HCT116 (cell line): ENCODE results near the gene NABP2. TPM values are rescaled to one million over a fixed set of nuclear protein-coding genes. Genes with fewer than 3 reads are reported as not detected.

Source experiments
- ATAC-seq: fragments of 200-7000 bp; cut with Tn5 transposase; 2 replicates; pipeline ENCODE4 v1.9.1; 2020; ENCODE audit warnings: mild to moderate bottlenecking, moderate library complexity
- BruUV-seq: library from RNA; stranded (reverse); fragments of 400-500 nt; replicated peaks from 2 replicates; lab custom pipeline; 2021; lab: Mats Ljungman, UMichigan
- CTCF ChIA-PET: fragments of 300-600 bp; sonication (Branson Sonifier 250); formaldehyde crosslinking; loops from one replicate; lab custom pipeline; 2021; ENCODE audit warnings: antibody characterized with exemption; lab: Charles Lee
- POLR2A ChIA-PET: fragments of 300-600, 350-600 bp; sonication (Branson Sonifier 250); formaldehyde crosslinking; loops from one replicate; lab custom pipeline; 2021; ENCODE audit warnings: antibody characterized with exemption; lab: Charles Lee
- RAD21 ChIA-PET, 2 experiments: fragments of 300-600 bp; sonication (Branson Sonifier 250); formaldehyde crosslinking; loops; one replicate each; lab custom pipeline; 2023; ENCODE audit warnings: low total read pairs in 2 of 2; ENCODE audit not compliant: uncharacterized antibody in 2 of 2, unreplicated experiment in 2 of 2, low non-redundant PET in 1 of 2; lab: Charles Lee
- DNase-seq: peaks from one replicate; pipeline ENCODE4 v3.0.0-alpha.2; 2010; ENCODE audit warnings: low read depth, low spot score
- H2AFZ ChIP-seq: fragments of 200-600 bp; shearing (Covaris generic), sonication (generic); 2 replicates; pipeline ENCODE4 v1.6.1; 2017; ENCODE audit warnings: low read depth, mixed run types, mixed read lengths, antibody characterized with exemption, low read length; ENCODE audit not compliant: poor library complexity, severe bottlenecking
- H3K27ac ChIP-seq: 2 replicates; pipeline ENCODE4 v1.5.1; 2012; ENCODE audit warnings: low read depth, low read length
- H3K27me3 ChIP-seq: fragments of 200-600 bp; sonication (generic); 2 replicates; pipeline ENCODE4 v1.6.1; 2016; ENCODE audit warnings: mixed run types, low read length, mixed read lengths; ENCODE audit not compliant: insufficient read depth
- H3K36me3 ChIP-seq, 2 experiments: fragments of 200-500 bp in 1 of 2; fragments of 200-600 bp in 1 of 2; sonication (Bioruptor generic) in 1 of 2; sonication (generic) in 1 of 2; 2 replicates each; pipeline versions ENCODE4 v1.5.1 to v1.6.1; 2014 to 2016; ENCODE audit warnings: low read length in 2 of 2, inconsistent platforms in 1 of 2, mixed read lengths in 1 of 2, mixed run types in 1 of 2; ENCODE audit not compliant: insufficient read depth in 2 of 2, control insufficient read depth in 1 of 2
- H3K4me1 ChIP-seq, 2 experiments: fragments of 200-600 bp in 1 of 2; sonication (generic) in 1 of 2; 2 replicates each; pipeline versions ENCODE4 v1.5.1 to v1.6.1; 2012 to 2017; ENCODE audit warnings: low read length in 2 of 2, inconsistent platforms in 1 of 2, mild to moderate bottlenecking in 1 of 2, mixed read lengths in 1 of 2, mixed run types in 1 of 2, moderate library complexity in 1 of 2; ENCODE audit not compliant: insufficient read depth in 2 of 2, control insufficient read depth in 1 of 2
- H3K4me2 ChIP-seq: fragments of 200-600 bp; sonication (generic); 2 replicates; pipeline ENCODE4 v1.6.1; 2017; ENCODE audit warnings: mixed run types, low read length, mixed read lengths
- H3K4me3 ChIP-seq, 2 experiments: fragments of 200-600 bp in 1 of 2; sonication (generic) in 1 of 2; replicated peaks in 1 of 2; 2 replicates each; pipeline ENCODE4 v1.5.1; 2011 to 2016; ENCODE audit warnings: low read length in 2 of 2, control low read depth in 1 of 2, low read depth in 1 of 2, mild to moderate bottlenecking in 1 of 2, mixed read lengths in 1 of 2, mixed run types in 1 of 2
- H3K79me2 ChIP-seq: fragments of 200-600 bp; sonication (generic); 2 replicates; pipeline ENCODE4 v1.6.1; 2017; ENCODE audit warnings: mild to moderate bottlenecking, mixed run types, low read length, moderate library complexity, mixed read lengths; ENCODE audit not compliant: insufficient read depth
- H3K9ac ChIP-seq: fragments of 200-600 bp; sonication (generic); 2 replicates; pipeline ENCODE4 v1.6.1; 2016; ENCODE audit warnings: low read length, mixed read lengths
- H3K9me2 ChIP-seq: fragments of 200-600 bp; sonication (generic), shearing (Covaris generic); 2 replicates; pipeline ENCODE4 v1.6.1; 2017; ENCODE audit warnings: mixed run types, mild to moderate bottlenecking, moderate library complexity; ENCODE audit not compliant: insufficient read depth
- H3K9me3 ChIP-seq, 2 experiments: fragments of 200-500 bp in 1 of 2; fragments of 200-600 bp in 1 of 2; sonication (Bioruptor generic) in 1 of 2; sonication (generic) in 1 of 2; 2 replicates each; pipeline ENCODE4 v1.6.1; 2014 to 2017; ENCODE audit warnings: low read length in 2 of 2, mixed read lengths in 2 of 2, inconsistent platforms in 1 of 2, low read depth in 1 of 2, mild to moderate bottlenecking in 1 of 2, mixed run types in 1 of 2, moderate library complexity in 1 of 2; ENCODE audit not compliant: control insufficient read depth in 1 of 2, insufficient read depth in 1 of 2
- H4K20me1 ChIP-seq: fragments of 200-600 bp; sonication (generic), shearing (Covaris generic); 2 replicates; pipeline ENCODE4 v1.6.1; 2017; ENCODE audit warnings: mixed run types, mild to moderate bottlenecking, moderate library complexity; ENCODE audit not compliant: insufficient read depth
- CBX3 ChIP-seq: IDR thresholded peaks from 2 replicates; pipeline ENCODE4 v1.6.1; 2012; ENCODE audit warnings: low read depth
- CEBPB ChIP-seq: IDR thresholded peaks from 2 replicates; pipeline ENCODE4 v1.6.1; 2012; ENCODE audit warnings: low read depth
- ELF1 ChIP-seq: IDR thresholded peaks from 2 replicates; pipeline ENCODE4 v1.6.1; 2012; ENCODE audit warnings: low read depth, borderline replicate concordance
- EZH2 ChIP-seq: fragments of 200-600 bp; sonication (generic); IDR thresholded peaks from 2 replicates; pipeline ENCODE4 v1.6.1; 2017; ENCODE audit warnings: antibody characterized with exemption, mixed run types
- JUND ChIP-seq: IDR thresholded peaks from 2 replicates; pipeline ENCODE4 v1.6.1; 2012
- RAD21 ChIP-seq: IDR thresholded peaks from 2 replicates; pipeline ENCODE4 v1.6.1; 2012; ENCODE audit warnings: low read depth, mild to moderate bottlenecking
- SIN3A ChIP-seq: IDR thresholded peaks from 2 replicates; pipeline ENCODE4 v1.6.1; 2012; ENCODE audit warnings: low read depth
- SP1 ChIP-seq: IDR thresholded peaks from 2 replicates; pipeline ENCODE4 v1.6.1; 2012; ENCODE audit warnings: low read depth
- SRF ChIP-seq: IDR thresholded peaks from 2 replicates; pipeline ENCODE4 v1.6.1; 2012; ENCODE audit warnings: low read depth
- ZBTB33 ChIP-seq: IDR thresholded peaks from 2 replicates; pipeline ENCODE4 v1.6.1; 2011; ENCODE audit warnings: mild to moderate bottlenecking, low read length, moderate library complexity; ENCODE audit not compliant: insufficient replicate concordance; ENCODE audit errors: extremely low read depth
- intact Hi-C: fragments of 100-400 bp; cut with micrococcal nuclease; formaldehyde crosslinking; loops from 2 replicates; pipeline ENCODE4 v1.10.0; 2022
- total RNA-seq: library from RNA; stranded (reverse); gene quantifications from one replicate; pipeline ENCODE4 v1.2.1, GENCODE V29; 2021; ENCODE audit not compliant: unreplicated experiment
- TF ChIP-seq, protein P1 (sequence below), 3 experiments: fragments of 200-600 bp in 1 of 3; sonication (generic) in 1 of 3; IDR thresholded peaks in 2 of 3; conservative IDR thresholded peaks in 1 of 3; 2 replicates each; pipeline ENCODE4 v1.5.1; 2012 to 2017; ENCODE audit warnings: low read depth in 2 of 3, low read length in 2 of 3, antibody characterized with exemption in 1 of 3, borderline replicate concordance in 1 of 3, control low read depth in 1 of 3, mild to moderate bottlenecking in 1 of 3, mixed read lengths in 1 of 3, mixed run types in 1 of 3, moderate library complexity in 1 of 3; ENCODE audit not compliant: insufficient read depth in 1 of 3
- TF ChIP-seq, protein P2 (sequence below): IDR thresholded peaks from 2 replicates; pipeline ENCODE4 v1.6.1; 2012
- TF ChIP-seq, protein P3 (sequence below): IDR thresholded peaks from 2 replicates; pipeline ENCODE4 v1.6.1; 2012; ENCODE audit warnings: low read depth

NABP2 gene
- total RNA-seq, 1 experiment from 2014 or later: 52.9 TPM

- ATAC-seq: no peak
- peak overlapping the region; percentile 81 for H2AFZ ChIP-seq
- H3K36me3 ChIP-seq: peaks cover 13 to 30% of the 10 kb centered on the region in 2 experiments; a peak in 3 of 4 replicates
- peak overlapping the region; percentile 89 for H3K9ac ChIP-seq
- peak overlapping the region; percentile 56 to 89 for H3K4me3 ChIP-seq
- peak overlapping the region; percentile 97 for H3K4me2 ChIP-seq
- H3K27ac ChIP-seq: peak overlapping the region; percentile 82
- ChIA-PET POLR2A (interaction anchor here (0.8 kb wide), 1 partner anchor 8 kb away, joined by 4 read pairs; the partner anchor contains the start of gene COQ10A), RAD21 (no interaction called here), CTCF (interaction anchor here (1.7 kb wide), 2 partner anchors 8 to 69 kb away, joined by 8 to 11 read pairs; partner anchors contain the start of genes COQ10A and SMARCC2)
- peaks cover 26 to 52% of the 10 kb centered on the region in 2 experiments for H3K4me1 ChIP-seq
- no peaks in the 10 kb centered on the region for H4K20me1 ChIP-seq
- H3K27me3 ChIP-seq: no peaks in the 10 kb centered on the region
- no peaks in the 10 kb centered on the region for H3K9me3 ChIP-seq
- no peak for DNase-seq
- no TSS peak for BruUV-seq
- intact Hi-C loops: loop anchor here (5.0 kb wide), 1 partner anchor 37 kb away; the partner anchor contains the start of genes NABP2 and RNF41
- no peaks in the 10 kb centered on the region for H3K9me2 ChIP-seq
- TF ChIP-seq, protein P1, sequence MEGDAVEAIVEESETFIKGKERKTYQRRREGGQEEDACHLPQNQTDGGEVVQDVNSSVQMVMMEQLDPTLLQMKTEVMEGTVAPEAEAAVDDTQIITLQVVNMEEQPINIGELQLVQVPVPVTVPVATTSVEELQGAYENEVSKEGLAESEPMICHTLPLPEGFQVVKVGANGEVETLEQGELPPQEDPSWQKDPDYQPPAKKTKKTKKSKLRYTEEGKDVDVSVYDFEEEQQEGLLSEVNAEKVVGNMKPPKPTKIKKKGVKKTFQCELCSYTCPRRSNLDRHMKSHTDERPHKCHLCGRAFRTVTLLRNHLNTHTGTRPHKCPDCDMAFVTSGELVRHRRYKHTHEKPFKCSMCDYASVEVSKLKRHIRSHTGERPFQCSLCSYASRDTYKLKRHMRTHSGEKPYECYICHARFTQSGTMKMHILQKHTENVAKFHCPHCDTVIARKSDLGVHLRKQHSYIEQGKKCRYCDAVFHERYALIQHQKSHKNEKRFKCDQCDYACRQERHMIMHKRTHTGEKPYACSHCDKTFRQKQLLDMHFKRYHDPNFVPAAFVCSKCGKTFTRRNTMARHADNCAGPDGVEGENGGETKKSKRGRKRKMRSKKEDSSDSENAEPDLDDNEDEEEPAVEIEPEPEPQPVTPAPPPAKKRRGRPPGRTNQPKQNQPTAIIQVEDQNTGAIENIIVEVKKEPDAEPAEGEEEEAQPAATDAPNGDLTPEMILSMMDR (IDR thresholded peaks at IDR 0.05 in 2 of 3, conservative IDR thresholded peaks at IDR 0.05 in 1 of 3; ENCODE audit: borderline replicate concordance in 1 of 3, insufficient read depth in 1 of 3, low read depth in 2 of 3, low read length in 2 of 3): no peak
- TF ChIP-seq EZH2: no peak
- no peak for TF ChIP-seq RAD21
- TF ChIP-seq ZBTB33: no peak
- no peak for TF ChIP-seq CEBPB
- no peak for TF ChIP-seq JUND
- TF ChIP-seq SIN3A: no peak
- TF ChIP-seq ELF1: no peak
- TF ChIP-seq, protein P2, sequence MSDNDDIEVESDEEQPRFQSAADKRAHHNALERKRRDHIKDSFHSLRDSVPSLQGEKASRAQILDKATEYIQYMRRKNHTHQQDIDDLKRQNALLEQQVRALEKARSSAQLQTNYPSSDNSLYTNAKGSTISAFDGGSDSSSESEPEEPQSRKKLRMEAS: no peak
- no peak for TF ChIP-seq SP1
- TF ChIP-seq CBX3: no peak
- TF ChIP-seq SRF: no peak
- TF ChIP-seq, protein P3, sequence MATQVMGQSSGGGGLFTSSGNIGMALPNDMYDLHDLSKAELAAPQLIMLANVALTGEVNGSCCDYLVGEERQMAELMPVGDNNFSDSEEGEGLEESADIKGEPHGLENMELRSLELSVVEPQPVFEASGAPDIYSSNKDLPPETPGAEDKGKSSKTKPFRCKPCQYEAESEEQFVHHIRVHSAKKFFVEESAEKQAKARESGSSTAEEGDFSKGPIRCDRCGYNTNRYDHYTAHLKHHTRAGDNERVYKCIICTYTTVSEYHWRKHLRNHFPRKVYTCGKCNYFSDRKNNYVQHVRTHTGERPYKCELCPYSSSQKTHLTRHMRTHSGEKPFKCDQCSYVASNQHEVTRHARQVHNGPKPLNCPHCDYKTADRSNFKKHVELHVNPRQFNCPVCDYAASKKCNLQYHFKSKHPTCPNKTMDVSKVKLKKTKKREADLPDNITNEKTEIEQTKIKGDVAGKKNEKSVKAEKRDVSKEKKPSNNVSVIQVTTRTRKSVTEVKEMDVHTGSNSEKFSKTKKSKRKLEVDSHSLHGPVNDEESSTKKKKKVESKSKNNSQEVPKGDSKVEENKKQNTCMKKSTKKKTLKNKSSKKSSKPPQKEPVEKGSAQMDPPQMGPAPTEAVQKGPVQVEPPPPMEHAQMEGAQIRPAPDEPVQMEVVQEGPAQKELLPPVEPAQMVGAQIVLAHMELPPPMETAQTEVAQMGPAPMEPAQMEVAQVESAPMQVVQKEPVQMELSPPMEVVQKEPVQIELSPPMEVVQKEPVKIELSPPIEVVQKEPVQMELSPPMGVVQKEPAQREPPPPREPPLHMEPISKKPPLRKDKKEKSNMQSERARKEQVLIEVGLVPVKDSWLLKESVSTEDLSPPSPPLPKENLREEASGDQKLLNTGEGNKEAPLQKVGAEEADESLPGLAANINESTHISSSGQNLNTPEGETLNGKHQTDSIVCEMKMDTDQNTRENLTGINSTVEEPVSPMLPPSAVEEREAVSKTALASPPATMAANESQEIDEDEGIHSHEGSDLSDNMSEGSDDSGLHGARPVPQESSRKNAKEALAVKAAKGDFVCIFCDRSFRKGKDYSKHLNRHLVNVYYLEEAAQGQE: no peak
- peaks cover 29% of the 10 kb centered on the region for H3K79me2 ChIP-seq
Measured at GRCh38 chr12:56258820-56259183, 34.7 kb downstream of the NABP2 start.
